DND-41 (cell line): Measurements from ENCODE around the gene NRG3.

Experiments
- ATAC-seq: fragments of 200-7000 bp; cut with Tn5 transposase; 3 replicates; pipeline ENCODE4 v1.9.1; 2021; ENCODE audit warnings: low read depth; ENCODE audit not compliant: insufficient read depth
- DNase-seq: peaks from one replicate; pipeline ENCODE4 v3.0.0-alpha.2; 2020
- H2AFZ ChIP-seq: 2 replicates; pipeline ENCODE4 v1.6.0; 2012; ENCODE audit warnings: low read depth, low read length
- H3K27ac ChIP-seq: 2 replicates; pipeline ENCODE4 v1.5.1; 2012; ENCODE audit warnings: low read length, inconsistent platforms
- H3K27me3 ChIP-seq: fragments of 200-600 bp; sonication (generic); 2 replicates; pipeline ENCODE4 v1.6.0; 2012; ENCODE audit warnings: low read length, mild to moderate bottlenecking, inconsistent platforms; ENCODE audit not compliant: insufficient read depth, poor library complexity
- H3K36me3 ChIP-seq: 2 replicates; pipeline ENCODE4 v1.5.1; 2012; ENCODE audit warnings: low read length, inconsistent platforms; ENCODE audit not compliant: insufficient read depth
- H3K4me1 ChIP-seq: 2 replicates; pipeline ENCODE4 v1.5.1; 2012; ENCODE audit warnings: mild to moderate bottlenecking, low read length; ENCODE audit not compliant: insufficient read depth
- H3K4me2 ChIP-seq: 2 replicates; pipeline ENCODE4 v1.6.0; 2012; ENCODE audit warnings: mild to moderate bottlenecking, moderate library complexity, low read length, inconsistent platforms; ENCODE audit not compliant: insufficient read depth
- H3K4me3 ChIP-seq, 2 experiments: fragments of 200-600 bp in 1 of 2; shearing (Covaris generic) in 1 of 2; 2 replicates each; pipeline ENCODE4 v1.5.1; 2012 to 2016; ENCODE audit warnings: inconsistent platforms in 2 of 2, low read length in 2 of 2, mild to moderate bottlenecking in 2 of 2, low read depth in 1 of 2, moderate library complexity in 1 of 2
- H3K79me2 ChIP-seq: 2 replicates; pipeline ENCODE4 v1.6.0; 2012; ENCODE audit warnings: low read length, inconsistent platforms; ENCODE audit not compliant: insufficient read depth
- H3K9ac ChIP-seq: 2 replicates; pipeline ENCODE4 v1.6.0; 2012; ENCODE audit warnings: low read depth, mild to moderate bottlenecking, inconsistent platforms, low read length, moderate library complexity
- H3K9me3 ChIP-seq: 2 replicates; pipeline ENCODE4 v1.5.1; 2012; ENCODE audit warnings: low read length, moderate library complexity, mild to moderate bottlenecking, inconsistent platforms; ENCODE audit not compliant: insufficient read depth, severe bottlenecking
- H4K20me1 ChIP-seq: 2 replicates; pipeline ENCODE4 v1.6.0; 2012; ENCODE audit warnings: low read length; ENCODE audit not compliant: insufficient read depth
- CTCF ChIP-seq: IDR thresholded peaks from 2 replicates; pipeline ENCODE4 v1.5.1; 2012; ENCODE audit warnings: borderline replicate concordance, low read length, moderate library complexity, mild to moderate bottlenecking; ENCODE audit not compliant: poor library complexity, severe bottlenecking; ENCODE audit errors: extremely low read depth
- EZH2 ChIP-seq: IDR thresholded peaks from 3 replicates; pipeline ENCODE4 v1.6.1; 2012; ENCODE audit warnings: borderline replicate concordance, low read depth, mild to moderate bottlenecking, moderate library complexity, low read length, inconsistent platforms; ENCODE audit not compliant: severe bottlenecking

The NRG3 gene

GRCh38 chr10:82750538-82750937 lies 875.5 kb downstream of the NRG3 start:
- Histone ChIP-seq H2AFZ (no peak overlapping the region), H4K20me1 (no peaks in the 10 kb centered on the region), H3K36me3 (no peaks in the 10 kb centered on the region), H3K4me1 (no peaks in the 10 kb centered on the region), H3K79me2 (no peaks in the 10 kb centered on the region), H3K4me3 (no peak overlapping the region), H3K4me2 (no peak overlapping the region), H3K27ac (no peak overlapping the region), H3K9ac (no peak overlapping the region), H3K27me3 (no peaks in the 10 kb centered on the region), H3K9me3 (no peaks in the 10 kb centered on the region)
- ATAC-seq (no peak), DNase-seq (no peak)
- TF ChIP-seq CTCF (no peak), EZH2 (no peak)

GRCh38 chr10:82757397-82757796 lies 882.4 kb downstream of the NRG3 start:
- Histone ChIP-seq H3K36me3 (no peaks in the 10 kb centered on the region), H3K4me1 (no peaks in the 10 kb centered on the region), H2AFZ (no peak overlapping the region), H3K9me3 (no peaks in the 10 kb centered on the region), H3K4me2 (no peak overlapping the region), H3K4me3 (no peak overlapping the region), H3K79me2 (no peaks in the 10 kb centered on the region), H3K27ac (no peak overlapping the region), H3K9ac (no peak overlapping the region), H4K20me1 (no peaks in the 10 kb centered on the region), H3K27me3 (no peaks in the 10 kb centered on the region)
- TF ChIP-seq CTCF (no peak), EZH2 (no peak)
- DNase-seq (no peak), ATAC-seq (no peak)

GRCh38 chr10:82757901-82758300 lies 882.9 kb downstream of the NRG3 start:
- H3K4me3 ChIP-seq = no peak overlapping the region
- no peak for DNase-seq
- no peak for ATAC-seq
- no peaks in the 10 kb centered on the region for H3K4me1 ChIP-seq
- no peak overlapping the region for H3K4me2 ChIP-seq
- no peak overlapping the region for H2AFZ ChIP-seq
- H3K79me2 ChIP-seq = no peaks in the 10 kb centered on the region
- no peak for TF ChIP-seq CTCF
- TF ChIP-seq EZH2 = no peak
- no peaks in the 10 kb centered on the region for H4K20me1 ChIP-seq
- H3K36me3 ChIP-seq = no peaks in the 10 kb centered on the region
- no peaks in the 10 kb centered on the region for H3K27me3 ChIP-seq
- no peaks in the 10 kb centered on the region for H3K9me3 ChIP-seq
- H3K9ac ChIP-seq = no peak overlapping the region
- no peak overlapping the region for H3K27ac ChIP-seq

GRCh38 chr10:82759050-82759449 lies 884.1 kb downstream of the NRG3 start:
- no peak overlapping the region for H3K4me2 ChIP-seq
- no peaks in the 10 kb centered on the region for H3K79me2 ChIP-seq
- no peaks in the 10 kb centered on the region for H3K36me3 ChIP-seq
- no peak overlapping the region for H3K4me3 ChIP-seq
- ATAC-seq (no peak), DNase-seq (no peak)
- H3K27me3 ChIP-seq = no peaks in the 10 kb centered on the region
- H2AFZ ChIP-seq = no peak overlapping the region
- H3K27ac ChIP-seq = no peak overlapping the region
- H4K20me1 ChIP-seq = no peaks in the 10 kb centered on the region
- no peaks in the 10 kb centered on the region for H3K9me3 ChIP-seq
- H3K9ac ChIP-seq = no peak overlapping the region
- H3K4me1 ChIP-seq = no peaks in the 10 kb centered on the region
- TF ChIP-seq CTCF (no peak), EZH2 (no peak)
